Endothelial cell (in vitro differentiated cells): Measurements from ENCODE around the gene SEMA3G. TPM values are rescaled to one million over a fixed set of nuclear protein-coding genes. Genes with fewer than 3 reads are reported as not detected.

Experiments used
- DNase-seq: peaks from one replicate; pipeline ENCODE4 v3.0.0; 2021; ENCODE audit warnings: low spot score
- H3K27ac Mint-ChIP-seq: one replicate; pipeline ENCODE4 v1.8.0; 2021; ENCODE audit warnings: mixed read lengths, inconsistent platforms; ENCODE audit not compliant: unreplicated experiment
- H3K27me3 Mint-ChIP-seq: one replicate; pipeline ENCODE4 v1.8.0; 2021; ENCODE audit warnings: mild to moderate bottlenecking, moderate library complexity, mixed read lengths, inconsistent platforms; ENCODE audit not compliant: unreplicated experiment
- H3K36me3 Mint-ChIP-seq: one replicate; pipeline ENCODE4 v1.8.0; 2021; ENCODE audit warnings: mild to moderate bottlenecking, low read depth, mixed read lengths, inconsistent platforms; ENCODE audit not compliant: unreplicated experiment
- H3K4me1 Mint-ChIP-seq: one replicate; pipeline ENCODE4 v1.8.0; 2021; ENCODE audit warnings: mild to moderate bottlenecking, mixed read lengths, inconsistent platforms; ENCODE audit not compliant: unreplicated experiment
- H3K4me3 Mint-ChIP-seq: one replicate; pipeline ENCODE4 v1.8.0; 2021; ENCODE audit warnings: mild to moderate bottlenecking, mixed read lengths, inconsistent platforms; ENCODE audit not compliant: unreplicated experiment
- H3K9me3 Mint-ChIP-seq: one replicate; pipeline ENCODE4 v1.8.0; 2021; ENCODE audit warnings: mixed read lengths, inconsistent platforms; ENCODE audit not compliant: unreplicated experiment
- CTCF ChIP-seq: fragments of 200-600 bp; sonication (generic); IDR thresholded peaks from one replicate; pipeline ENCODE4 v1.5.0; 2021; ENCODE audit warnings: antibody characterized with exemption; ENCODE audit not compliant: unreplicated experiment
- total RNA-seq: library from RNA; stranded (reverse); fragmentation: NEBNext Ultra II Directional; extraction: Animal tissue kit (Norgen Biotek cat#: 25700); gene quantifications from one replicate; pipeline ENCODE4 v1.2.1, GENCODE V29; 2021; ENCODE audit not compliant: unreplicated experiment

Gene SEMA3G
- total RNA-seq, 1 donor from 2014 or later = 175 TPM

- Mint-ChIP-seq H3K27me3 (peaks cover 15% of the 10 kb centered on the region), H3K9me3 (no peaks in the 10 kb centered on the region), H3K4me1 (no peaks in the 10 kb centered on the region), H3K36me3 (no peaks in the 10 kb centered on the region), H3K4me3 (peak overlapping the region; percentile 48), H3K27ac (no peak overlapping the region)
- DNase-seq = no peak
- no peak for TF ChIP-seq CTCF
These were observed 51.6 kb downstream of the SEMA3G start for GRCh38 chr3:52393131-52393807.

- H3K9me3 Mint-ChIP-seq = no peaks in the 10 kb centered on the region
These were observed 52.5 kb downstream of the SEMA3G start for GRCh38 chr3:52392216-52392930.

GRCh38 chr3:52391096-52391495 lies 53.8 kb downstream of the SEMA3G start:
- peaks cover 10% of the 10 kb centered on the region for H3K27me3 Mint-ChIP-seq

More at GRCh38 chr3:52392216-52392930, 52.5 kb downstream of the SEMA3G start:
- H3K36me3 Mint-ChIP-seq = no peaks in the 10 kb centered on the region
- no peaks in the 10 kb centered on the region for H3K4me1 Mint-ChIP-seq
- DNase-seq = no peak
- TF ChIP-seq CTCF = no peak
- peaks cover 13% of the 10 kb centered on the region for H3K27me3 Mint-ChIP-seq
- no peak overlapping the region for H3K27ac Mint-ChIP-seq
- H3K4me3 Mint-ChIP-seq = no peak overlapping the region

GRCh38 chr3:52388933-52389332 lies 56.0 kb downstream of the SEMA3G start:
- TF ChIP-seq CTCF = no peak
- H3K9me3 Mint-ChIP-seq = no peaks in the 10 kb centered on the region
- H3K36me3 Mint-ChIP-seq = no peaks in the 10 kb centered on the region

More at GRCh38 chr3:52391096-52391495, 53.8 kb downstream of the SEMA3G start:
- Mint-ChIP-seq H3K36me3 (no peaks in the 10 kb centered on the region), H3K27ac (no peak overlapping the region), H3K9me3 (no peaks in the 10 kb centered on the region), H3K4me3 (no peak overlapping the region), H3K4me1 (no peaks in the 10 kb centered on the region)
- DNase-seq = no peak
- no peak for TF ChIP-seq CTCF

GRCh38 chr3:52388348-52388821 lies 56.5 kb downstream of the SEMA3G start:
- no peaks in the 10 kb centered on the region for H3K9me3 Mint-ChIP-seq
- no peak for TF ChIP-seq CTCF
- no peaks in the 10 kb centered on the region for H3K36me3 Mint-ChIP-seq
- no peak overlapping the region for H3K27ac Mint-ChIP-seq
- no peak overlapping the region for H3K4me3 Mint-ChIP-seq
- peak; percentile 28 for DNase-seq
- no peaks in the 10 kb centered on the region for H3K4me1 Mint-ChIP-seq
- peaks cover 10% of the 10 kb centered on the region for H3K27me3 Mint-ChIP-seq

More at GRCh38 chr3:52388933-52389332, 56.0 kb downstream of the SEMA3G start:
- no peaks in the 10 kb centered on the region for H3K4me1 Mint-ChIP-seq
- peaks cover 10% of the 10 kb centered on the region for H3K27me3 Mint-ChIP-seq
- DNase-seq = no peak
- H3K27ac Mint-ChIP-seq = no peak overlapping the region
- H3K4me3 Mint-ChIP-seq = no peak overlapping the region
